AG04450 (cell line): ENCODE data around the gene STK4. TPM values are rescaled to one million over a fixed set of nuclear protein-coding genes. Genes with fewer than 3 reads are reported as not detected.

ENCODE experiments used
- CTCF ChIA-PET: fragments of 300-600, 350-600 bp; formaldehyde crosslinking; extraction: SDS; loops from one replicate; lab custom pipeline; 2022; ENCODE audit warnings: antibody characterized with exemption, inconsistent platforms; lab: Charles Lee
- POLR2A ChIA-PET: fragments of 350-600 bp; formaldehyde crosslinking; extraction: SDS; loops from one replicate; lab custom pipeline; 2021; ENCODE audit warnings: antibody characterized with exemption, inconsistent platforms; lab: Yijun Ruan, JAX
- DNase-seq: peaks from one replicate; pipeline ENCODE4 v3.0.0-alpha.2; 2011; ENCODE audit warnings: low read depth, low spot score
- H3K27ac ChIP-seq: one replicate; pipeline ENCODE4 v1.5.1; 2012; ENCODE audit warnings: low read depth, low read length, control low read depth
- H3K27me3 ChIP-seq: one replicate; pipeline ENCODE4 v1.6.0; 2012; ENCODE audit warnings: low read length; ENCODE audit not compliant: control insufficient read depth, insufficient read depth
- H3K4me3 ChIP-seq: 2 replicates; pipeline ENCODE4 v1.5.1; 2011; ENCODE audit warnings: mild to moderate bottlenecking, low read depth, low read length, control low read depth
- H3K9me3 ChIP-seq: 2 replicates; pipeline ENCODE4 v1.5.1; 2012; ENCODE audit warnings: low read length; ENCODE audit not compliant: control insufficient read depth, insufficient read depth
- polyA plus RNA-seq: library from polyadenylated mRNA; depleted of rRNA; stranded (reverse); fragments of >200 nt; gene quantifications from 2 replicates; pipeline ENCODE4 v1.2.3, GENCODE V29; 2011
- TF ChIP-seq, protein P1 (sequence below): IDR thresholded peaks from 2 replicates; pipeline ENCODE4 v1.5.1; 2011; ENCODE audit warnings: low read depth, low read length, control low read depth, inconsistent platforms

STK4 gene
- polyA plus RNA-seq, 1 experiment, result 25.1 TPM

DNA sequence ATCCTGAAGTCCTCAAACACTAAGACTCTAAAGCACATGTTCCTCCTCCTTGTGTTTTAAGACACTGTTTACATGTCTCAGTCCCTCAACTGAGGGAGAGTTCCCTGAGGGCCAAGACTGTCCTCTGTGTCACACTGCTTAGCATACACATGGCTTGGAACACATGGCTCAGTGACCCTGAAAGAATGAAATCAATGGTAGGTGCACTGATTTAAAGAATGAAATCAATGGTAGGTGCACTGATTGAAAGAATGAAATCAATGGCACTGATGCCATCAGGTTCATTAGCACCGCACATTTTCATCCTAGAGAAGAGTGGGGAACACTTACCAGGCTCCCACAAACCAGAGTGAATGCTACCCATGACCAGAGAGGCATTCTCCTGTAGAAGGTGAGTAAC, 15.9 kb upstream of the STK4 start:
- H3K27me3 ChIP-seq, result no peaks in the 10 kb centered on the region
- no peaks in the 10 kb centered on the region for H3K9me3 ChIP-seq
- DNase-seq, result no peak
- TF ChIP-seq, protein P1, sequence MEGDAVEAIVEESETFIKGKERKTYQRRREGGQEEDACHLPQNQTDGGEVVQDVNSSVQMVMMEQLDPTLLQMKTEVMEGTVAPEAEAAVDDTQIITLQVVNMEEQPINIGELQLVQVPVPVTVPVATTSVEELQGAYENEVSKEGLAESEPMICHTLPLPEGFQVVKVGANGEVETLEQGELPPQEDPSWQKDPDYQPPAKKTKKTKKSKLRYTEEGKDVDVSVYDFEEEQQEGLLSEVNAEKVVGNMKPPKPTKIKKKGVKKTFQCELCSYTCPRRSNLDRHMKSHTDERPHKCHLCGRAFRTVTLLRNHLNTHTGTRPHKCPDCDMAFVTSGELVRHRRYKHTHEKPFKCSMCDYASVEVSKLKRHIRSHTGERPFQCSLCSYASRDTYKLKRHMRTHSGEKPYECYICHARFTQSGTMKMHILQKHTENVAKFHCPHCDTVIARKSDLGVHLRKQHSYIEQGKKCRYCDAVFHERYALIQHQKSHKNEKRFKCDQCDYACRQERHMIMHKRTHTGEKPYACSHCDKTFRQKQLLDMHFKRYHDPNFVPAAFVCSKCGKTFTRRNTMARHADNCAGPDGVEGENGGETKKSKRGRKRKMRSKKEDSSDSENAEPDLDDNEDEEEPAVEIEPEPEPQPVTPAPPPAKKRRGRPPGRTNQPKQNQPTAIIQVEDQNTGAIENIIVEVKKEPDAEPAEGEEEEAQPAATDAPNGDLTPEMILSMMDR, result no peak
- H3K4me3 ChIP-seq, result no peak overlapping the region
- CTCF ChIA-PET, result no interaction called here
- no peak overlapping the region for H3K27ac ChIP-seq
- POLR2A ChIA-PET, result no interaction called here

DNA sequence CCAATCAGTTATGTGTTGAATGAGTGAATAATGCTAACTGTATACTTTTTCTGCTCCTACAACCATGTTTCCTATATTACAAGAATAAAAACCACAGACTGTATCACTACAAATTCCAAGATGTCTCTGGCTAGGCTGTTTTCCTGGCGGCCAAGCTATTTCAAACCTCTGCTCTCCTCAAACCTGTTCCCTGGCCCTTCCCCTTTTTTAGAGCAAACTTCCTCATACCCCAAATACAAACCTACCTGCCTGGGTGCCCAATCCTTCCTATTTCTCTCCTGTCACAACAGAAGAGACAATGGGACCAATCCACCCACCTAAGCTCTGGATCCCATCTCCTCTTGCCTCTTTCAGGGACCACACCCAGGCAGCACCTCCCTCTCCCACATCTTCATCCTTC, 13.6 kb upstream of the STK4 start:
- ChIA-PET POLR2A (interaction anchor here (0.6 kb wide), 1 partner anchor 410 kb away, joined by 3 read pairs; no protein-coding TSS in a partner anchor), CTCF (interaction anchor here (1.0 to 1.9 kb wide), 2 partner anchors 8 to 338 kb away, joined by 3 to 6 read pairs; no protein-coding TSS in a partner anchor)
- TF ChIP-seq, protein P1, result no peak
- H3K27ac ChIP-seq, result no peak overlapping the region
- no peaks in the 10 kb centered on the region for H3K9me3 ChIP-seq
- H3K4me3 ChIP-seq, result no peak overlapping the region
- no peak for DNase-seq
- no peaks in the 10 kb centered on the region for H3K27me3 ChIP-seq

DNA sequence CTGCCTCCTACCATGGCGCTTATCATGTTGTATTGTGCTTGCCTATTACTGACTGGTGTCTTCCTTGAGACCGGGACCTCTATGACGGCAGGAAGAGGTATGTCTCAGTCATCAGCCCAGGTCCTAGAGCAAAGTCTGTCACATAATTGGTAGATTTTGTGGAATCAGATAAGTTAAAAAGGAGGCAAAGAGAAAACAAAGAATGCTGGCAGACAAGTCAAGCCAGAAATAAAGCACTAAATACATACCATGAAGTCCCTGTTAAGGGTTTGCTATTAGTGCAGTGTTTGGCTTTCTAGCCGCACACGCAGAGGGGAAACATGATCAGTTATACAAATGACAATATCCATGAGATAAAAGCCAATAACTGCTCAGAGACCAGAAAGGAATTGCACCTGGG, 12.1 kb upstream of the STK4 start:
- DNase-seq, result no peak
- Histone ChIP-seq H3K9me3 (no peaks in the 10 kb centered on the region), H3K27me3 (no peaks in the 10 kb centered on the region), H3K27ac (no peak overlapping the region), H3K4me3 (no peak overlapping the region)
- ChIA-PET CTCF (interaction anchor here (0.6 to 1.0 kb wide), 3 partner anchors 17 to 420 kb away, joined by 3 read pairs; no protein-coding TSS in a partner anchor), POLR2A (no interaction called here)
- TF ChIP-seq, protein P1, result no peak

DNA sequence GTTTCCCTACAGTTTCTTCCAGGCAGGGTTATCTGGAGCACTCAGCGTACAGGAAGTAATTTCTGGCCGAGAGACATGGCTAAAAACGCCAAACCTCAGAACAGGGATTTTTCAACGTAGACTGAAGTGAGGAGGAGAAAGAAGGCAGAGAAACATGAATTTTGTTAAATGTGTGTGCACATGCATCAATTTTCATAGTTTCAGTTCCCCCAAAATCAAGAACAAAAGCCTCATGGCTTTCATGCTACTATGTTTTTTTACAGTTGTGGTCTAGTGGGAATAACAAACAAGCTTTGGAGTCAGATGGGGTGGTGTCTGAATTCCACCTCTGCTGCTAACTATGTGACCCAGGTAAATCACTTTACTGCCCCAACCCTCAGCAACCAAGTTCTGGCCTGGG, 11.0 kb upstream of the STK4 start:
- Histone ChIP-seq H3K27me3 (no peaks in the 10 kb centered on the region), H3K27ac (no peak overlapping the region), H3K4me3 (no peak overlapping the region), H3K9me3 (no peaks in the 10 kb centered on the region)
- no peak for DNase-seq
- TF ChIP-seq, protein P1, result no peak
- POLR2A ChIA-PET, result no interaction called here
- CTCF ChIA-PET, result no interaction called here

GRCh38 chr20:44956410-44956809, 9.9 kb upstream of the STK4 start:
- DNase-seq, result no peak
- POLR2A ChIA-PET, result no interaction called here

More at GRCh38 chr20:44956410-44956809, 9.9 kb upstream of the STK4 start:
- no peak overlapping the region for H3K4me3 ChIP-seq
- no peak overlapping the region for H3K27ac ChIP-seq
- H3K9me3 ChIP-seq, result no peaks in the 10 kb centered on the region
- CTCF ChIA-PET, result interaction anchor here (1.3 to 2.6 kb wide), 3 partner anchors 140 to 363 kb away, joined by 4 to 11 read pairs (median 8); no protein-coding TSS in a partner anchor
- TF ChIP-seq, protein P1, result no peak
- H3K27me3 ChIP-seq, result no peaks in the 10 kb centered on the region
